Ovary (tissue), 3 donors: ENCODE results near the gene IFI6.
"Not testable (repeated sequence)": the region's sequence is repeated elsewhere in the genome, so short reads cannot be mapped to it uniquely, and the experiment has no call there.

Experiments
- EP300 ChIP-seq: sonication (generic); formaldehyde crosslinking; IDR thresholded peaks from one replicate; pipeline ENCODE4 v1.6.1; 2017; ENCODE audit warnings: antibody characterized with exemption
- TF ChIP-seq, protein P1 (sequence below), 3 donors: fragments of 450-650 bp in 2 of 3; fragments of 200-600 bp in 1 of 3; IDR thresholded peaks; one replicate each; pipeline versions ENCODE4 v1.5.1 to v1.8.0; 2016 to 2022; ENCODE audit warnings: antibody characterized with exemption in 3 of 3, mild to moderate bottlenecking in 1 of 3
- donor health status: DM: no; HTN: no; CAD: no.

DNA sequence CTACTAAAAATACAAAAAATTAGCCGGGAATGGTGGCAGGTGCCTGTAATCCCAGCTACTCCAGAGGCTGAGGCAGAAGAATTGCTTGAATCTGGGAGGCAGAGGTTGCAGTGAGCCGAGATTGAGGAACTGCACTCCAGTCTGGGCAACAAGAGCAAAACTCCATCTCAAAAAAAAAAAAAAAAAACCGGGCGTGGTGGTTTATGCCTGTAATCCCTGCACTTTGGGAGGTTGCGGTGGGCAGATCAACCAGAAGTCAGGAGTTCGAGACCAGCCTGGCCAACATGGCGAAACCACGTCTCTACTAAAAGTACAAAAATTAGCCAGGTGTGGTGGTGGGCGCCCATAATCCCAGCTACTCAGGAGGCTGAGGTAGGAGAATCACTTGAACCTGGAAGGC is 31.5 kb downstream of the IFI6 start:
- TF ChIP-seq, protein P1, sequence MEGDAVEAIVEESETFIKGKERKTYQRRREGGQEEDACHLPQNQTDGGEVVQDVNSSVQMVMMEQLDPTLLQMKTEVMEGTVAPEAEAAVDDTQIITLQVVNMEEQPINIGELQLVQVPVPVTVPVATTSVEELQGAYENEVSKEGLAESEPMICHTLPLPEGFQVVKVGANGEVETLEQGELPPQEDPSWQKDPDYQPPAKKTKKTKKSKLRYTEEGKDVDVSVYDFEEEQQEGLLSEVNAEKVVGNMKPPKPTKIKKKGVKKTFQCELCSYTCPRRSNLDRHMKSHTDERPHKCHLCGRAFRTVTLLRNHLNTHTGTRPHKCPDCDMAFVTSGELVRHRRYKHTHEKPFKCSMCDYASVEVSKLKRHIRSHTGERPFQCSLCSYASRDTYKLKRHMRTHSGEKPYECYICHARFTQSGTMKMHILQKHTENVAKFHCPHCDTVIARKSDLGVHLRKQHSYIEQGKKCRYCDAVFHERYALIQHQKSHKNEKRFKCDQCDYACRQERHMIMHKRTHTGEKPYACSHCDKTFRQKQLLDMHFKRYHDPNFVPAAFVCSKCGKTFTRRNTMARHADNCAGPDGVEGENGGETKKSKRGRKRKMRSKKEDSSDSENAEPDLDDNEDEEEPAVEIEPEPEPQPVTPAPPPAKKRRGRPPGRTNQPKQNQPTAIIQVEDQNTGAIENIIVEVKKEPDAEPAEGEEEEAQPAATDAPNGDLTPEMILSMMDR (IDR thresholded peaks at IDR 0.05): not testable (repeated sequence)
- TF ChIP-seq EP300: not testable (repeated sequence)
